ENCODE results near the gene ARHGAP33. TPM values are rescaled to one million over a fixed set of nuclear protein-coding genes. Genes with fewer than 3 reads are reported as not detected.
A peak's percentile ranks its signal among the peaks of the same experiment; 100 is the strongest.

The ARHGAP33 gene
- total RNA-seq, 1 donor: 2.2 TPM

DNA sequence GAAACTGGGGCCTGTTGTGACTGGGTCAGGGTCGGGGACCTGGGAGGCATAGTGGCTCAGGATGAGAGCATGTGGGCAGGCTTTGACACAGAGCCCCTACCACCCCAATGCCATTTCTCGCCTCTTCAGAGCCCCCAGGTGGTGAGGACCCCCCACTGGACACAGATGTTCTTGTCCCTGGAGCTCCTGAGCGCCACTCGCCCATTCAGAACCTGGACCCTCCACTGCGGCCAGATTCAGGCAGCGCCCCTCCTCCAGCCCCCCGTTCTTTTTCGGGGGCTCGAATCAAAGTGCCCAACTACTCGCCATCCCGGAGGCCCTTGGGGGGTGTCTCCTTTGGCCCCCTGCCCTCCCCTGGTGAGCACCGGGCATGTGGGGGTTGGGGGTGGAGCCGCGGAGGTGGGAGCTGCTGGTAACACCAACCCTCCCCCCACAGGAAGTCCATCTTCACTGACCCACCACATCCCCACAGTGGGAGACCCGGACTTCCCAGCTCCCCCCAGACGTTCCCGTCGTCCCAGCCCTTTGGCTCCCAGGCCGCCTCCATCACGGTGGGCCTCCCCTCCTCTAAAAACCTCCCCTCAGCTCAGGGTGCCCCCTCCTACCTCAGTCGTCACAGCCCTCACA is 43.5 kb upstream of the ARHGAP33 start:
- Histone ChIP-seq H3K4me3 (ENCODE audit: insufficient read depth, low read length) (no peak overlapping the region), H3K4me1 (ENCODE audit: insufficient read depth, low read length) (no peaks in the 10 kb centered on the region), H3K27ac (ENCODE audit: low read depth, low read length) (no peak overlapping the region), H3K79me2 (ENCODE audit: insufficient read depth, low read length) (no peaks in the 10 kb centered on the region), H3K4me2 (ENCODE audit: insufficient read depth, low read length) (no peak overlapping the region), H3K27me3 (ENCODE audit: insufficient read depth, low read length) (no peaks in the 10 kb centered on the region), H3K9me3 (ENCODE audit: low read depth, low read length) (no peaks in the 10 kb centered on the region), H3K36me3 (ENCODE audit: insufficient read depth, low read length) (peaks cover 68% of the 10 kb centered on the region), H2AFZ (ENCODE audit: low read length) (no peak overlapping the region), H4K20me1 (ENCODE audit: insufficient read depth, low read length) (peaks cover 10% of the 10 kb centered on the region)
- TF ChIP-seq, protein P1, sequence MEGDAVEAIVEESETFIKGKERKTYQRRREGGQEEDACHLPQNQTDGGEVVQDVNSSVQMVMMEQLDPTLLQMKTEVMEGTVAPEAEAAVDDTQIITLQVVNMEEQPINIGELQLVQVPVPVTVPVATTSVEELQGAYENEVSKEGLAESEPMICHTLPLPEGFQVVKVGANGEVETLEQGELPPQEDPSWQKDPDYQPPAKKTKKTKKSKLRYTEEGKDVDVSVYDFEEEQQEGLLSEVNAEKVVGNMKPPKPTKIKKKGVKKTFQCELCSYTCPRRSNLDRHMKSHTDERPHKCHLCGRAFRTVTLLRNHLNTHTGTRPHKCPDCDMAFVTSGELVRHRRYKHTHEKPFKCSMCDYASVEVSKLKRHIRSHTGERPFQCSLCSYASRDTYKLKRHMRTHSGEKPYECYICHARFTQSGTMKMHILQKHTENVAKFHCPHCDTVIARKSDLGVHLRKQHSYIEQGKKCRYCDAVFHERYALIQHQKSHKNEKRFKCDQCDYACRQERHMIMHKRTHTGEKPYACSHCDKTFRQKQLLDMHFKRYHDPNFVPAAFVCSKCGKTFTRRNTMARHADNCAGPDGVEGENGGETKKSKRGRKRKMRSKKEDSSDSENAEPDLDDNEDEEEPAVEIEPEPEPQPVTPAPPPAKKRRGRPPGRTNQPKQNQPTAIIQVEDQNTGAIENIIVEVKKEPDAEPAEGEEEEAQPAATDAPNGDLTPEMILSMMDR (IDR thresholded peaks at IDR 0.05; ENCODE audit: extremely low read depth, low read depth, low read length): no peak
- peak; percentile 81 for DNase-seq (ENCODE audit: insufficient read length, low spot score, missing footprints)

DNA sequence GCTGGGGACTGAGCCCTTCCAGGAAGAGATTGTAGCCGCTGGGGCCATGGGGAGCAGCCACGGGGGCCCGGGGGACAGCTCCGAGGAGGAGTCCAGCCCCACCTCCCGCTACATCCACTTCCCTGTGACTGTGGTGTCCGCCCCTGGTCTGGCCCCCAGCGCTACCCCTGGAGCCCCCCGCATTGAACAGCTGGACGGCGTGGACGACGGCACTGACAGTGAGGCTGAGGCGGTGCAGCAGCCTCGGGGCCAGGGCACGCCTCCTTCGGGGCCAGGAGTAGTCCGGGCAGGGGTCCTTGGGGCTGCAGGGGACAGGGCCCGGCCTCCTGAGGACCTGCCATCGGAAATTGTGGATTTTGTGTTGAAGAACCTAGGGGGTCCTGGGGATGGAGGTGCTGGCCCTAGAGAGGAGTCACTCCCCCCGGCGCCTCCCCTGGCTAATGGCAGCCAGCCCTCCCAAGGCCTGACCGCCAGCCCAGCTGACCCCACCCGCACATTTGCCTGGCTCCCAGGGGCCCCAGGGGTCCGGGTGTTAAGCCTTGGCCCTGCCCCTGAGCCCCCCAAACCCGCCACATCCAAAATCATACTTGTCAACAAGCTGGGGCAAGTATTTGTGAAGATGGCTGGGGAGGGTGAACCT is 42.7 kb upstream of the ARHGAP33 start:
- Histone ChIP-seq H3K27ac (ENCODE audit: low read depth, low read length) (no peak overlapping the region), H2AFZ (ENCODE audit: low read length) (no peak overlapping the region), H3K9me3 (ENCODE audit: low read depth, low read length) (no peaks in the 10 kb centered on the region), H3K27me3 (ENCODE audit: insufficient read depth, low read length) (no peaks in the 10 kb centered on the region), H3K79me2 (ENCODE audit: insufficient read depth, low read length) (no peaks in the 10 kb centered on the region), H3K36me3 (ENCODE audit: insufficient read depth, low read length) (peaks cover 69% of the 10 kb centered on the region), H3K4me2 (ENCODE audit: insufficient read depth, low read length) (no peak overlapping the region), H3K4me3 (ENCODE audit: insufficient read depth, low read length) (no peak overlapping the region), H4K20me1 (ENCODE audit: insufficient read depth, low read length) (peaks cover 7% of the 10 kb centered on the region), H3K4me1 (ENCODE audit: insufficient read depth, low read length) (no peaks in the 10 kb centered on the region)
- TF ChIP-seq, protein P1 (IDR thresholded peaks at IDR 0.05; ENCODE audit: extremely low read depth, low read depth, low read length): no peak
- DNase-seq (ENCODE audit: insufficient read length, low spot score, missing footprints): peak; percentile 61

DNA sequence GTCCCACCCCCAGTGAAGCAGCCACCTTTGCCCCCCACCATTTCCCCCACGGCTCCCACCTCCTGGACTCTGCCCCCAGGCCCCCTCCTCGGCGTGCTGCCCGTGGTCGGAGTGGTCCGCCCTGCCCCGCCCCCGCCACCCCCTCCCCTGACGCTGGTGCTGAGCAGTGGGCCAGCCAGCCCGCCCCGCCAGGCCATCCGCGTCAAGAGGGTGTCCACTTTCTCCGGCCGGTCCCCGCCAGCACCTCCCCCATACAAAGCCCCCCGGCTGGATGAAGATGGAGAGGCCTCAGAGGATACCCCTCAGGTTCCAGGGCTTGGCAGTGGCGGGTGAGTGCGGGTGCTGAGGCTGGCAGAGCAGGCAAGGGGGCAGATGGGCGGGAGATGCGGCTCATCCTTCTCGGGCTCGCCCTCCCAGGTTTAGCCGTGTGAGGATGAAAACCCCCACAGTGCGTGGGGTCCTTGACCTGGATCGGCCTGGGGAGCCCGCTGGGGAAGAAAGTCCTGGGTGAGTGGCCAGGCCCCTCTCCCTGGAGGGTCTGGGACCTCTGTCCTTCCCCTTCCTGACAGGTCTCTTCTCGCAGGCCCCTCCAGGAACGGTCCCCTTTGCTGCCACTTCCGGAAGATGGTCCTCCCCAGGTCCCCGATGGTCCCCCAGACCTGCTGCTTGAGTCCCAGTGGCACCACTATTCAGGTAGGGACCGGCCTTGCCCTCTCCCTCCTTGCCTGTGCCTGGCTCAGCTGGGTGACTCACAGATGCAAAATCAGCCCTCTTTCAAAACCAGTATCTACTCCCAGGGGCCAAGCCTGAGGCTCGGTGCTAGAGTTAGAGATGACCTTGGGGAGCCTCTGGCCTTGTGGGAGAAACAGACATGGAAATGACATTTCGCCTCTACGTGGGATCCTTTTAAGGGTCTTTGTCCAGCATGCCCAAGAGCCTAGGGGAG is 41.9 kb upstream of the ARHGAP33 start:
- DNase-seq (ENCODE audit: insufficient read length, low spot score, missing footprints): peak; percentile 87
- peaks cover 70% of the 10 kb centered on the region for H3K36me3 ChIP-seq (ENCODE audit: insufficient read depth, low read length)
- TF ChIP-seq, protein P1 (IDR thresholded peaks at IDR 0.05; ENCODE audit: extremely low read depth, low read depth, low read length): no peak

More for the DNA sequence above, 41.9 kb upstream of the ARHGAP33 start:
- no peak overlapping the region for H3K4me2 ChIP-seq (ENCODE audit: insufficient read depth, low read length)
- no peak overlapping the region for H3K27ac ChIP-seq (ENCODE audit: low read depth, low read length)
- no peaks in the 10 kb centered on the region for H3K4me1 ChIP-seq (ENCODE audit: insufficient read depth, low read length)
- H2AFZ ChIP-seq (ENCODE audit: low read length): no peak overlapping the region
- peaks cover 7% of the 10 kb centered on the region for H4K20me1 ChIP-seq (ENCODE audit: insufficient read depth, low read length)
- H3K9me3 ChIP-seq (ENCODE audit: low read depth, low read length): no peaks in the 10 kb centered on the region
- no peaks in the 10 kb centered on the region for H3K27me3 ChIP-seq (ENCODE audit: insufficient read depth, low read length)
- H3K4me3 ChIP-seq (ENCODE audit: insufficient read depth, low read length): no peak overlapping the region
- H3K79me2 ChIP-seq (ENCODE audit: insufficient read depth, low read length): no peaks in the 10 kb centered on the region
